ENCODE measurements around the gene ARF5.

Gene ARF5

DNA sequence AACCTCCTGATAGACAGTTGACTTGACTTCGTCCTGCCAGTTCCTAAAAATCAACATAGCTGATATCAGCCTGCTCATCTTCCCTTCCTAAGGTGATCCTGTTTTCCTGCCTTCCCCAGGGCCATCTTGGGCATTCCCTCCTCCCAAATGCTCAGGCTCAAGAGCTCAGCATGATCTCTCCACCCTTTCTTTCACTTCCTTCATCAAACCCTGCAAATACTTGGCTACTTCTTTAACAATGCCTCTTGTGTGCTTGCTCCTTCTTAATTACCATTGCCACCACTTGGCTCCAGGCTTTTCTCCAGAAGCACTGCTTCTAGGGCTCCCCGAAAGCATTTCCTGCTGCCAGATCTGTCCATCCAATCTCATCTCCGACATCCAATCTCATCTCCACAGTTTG is 12.7 kb downstream of the ARF5 start:
- no peak for TF ChIP-seq CTCF (IDR thresholded peaks at IDR 0.05; ENCODE audit: low read depth, low read length)
- no peaks in the 10 kb centered on the region; the same call in 1 of the 2 replicates for H3K9me3 ChIP-seq
- no peak overlapping the region for H3K4me3 ChIP-seq (ENCODE audit: low read depth, low read length)
- no peaks in the 10 kb centered on the region for H3K4me1 ChIP-seq
- H3K27me3 ChIP-seq: peaks cover 5% of the 10 kb centered on the region; the same call in 1 of the 2 replicates
- H3K36me3 ChIP-seq: no peaks in the 10 kb centered on the region
- DNase-seq: no peak

DNA sequence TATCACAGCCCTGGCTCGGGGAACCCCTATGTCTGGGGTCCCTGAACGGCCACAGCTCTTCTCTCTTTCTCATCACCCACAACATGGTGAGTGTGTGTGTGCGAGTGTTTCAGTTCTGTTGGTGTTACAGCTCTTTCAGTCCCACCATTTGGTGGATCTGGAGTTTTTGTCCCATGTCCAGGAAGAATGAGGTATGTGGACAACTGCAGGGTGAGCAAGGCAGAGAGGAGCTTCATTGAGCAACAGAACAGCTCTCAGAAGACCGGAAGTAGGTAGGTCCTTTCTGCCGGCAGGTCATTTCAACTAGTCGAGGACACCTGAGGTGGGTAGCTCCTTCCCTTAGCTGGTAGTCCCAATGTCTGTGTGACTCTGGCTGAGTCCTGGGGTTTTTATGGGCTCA is 20.2 kb downstream of the ARF5 start:
- no peaks in the 10 kb centered on the region for H3K9me3 ChIP-seq
- no peaks in the 10 kb centered on the region for H3K36me3 ChIP-seq
- H3K4me3 ChIP-seq (ENCODE audit: low read depth, low read length): no peak overlapping the region
- no peak for TF ChIP-seq CTCF (IDR thresholded peaks at IDR 0.05; ENCODE audit: low read depth, low read length)
- no peak for DNase-seq
- H3K27me3 ChIP-seq: no peaks in the 10 kb centered on the region
- H3K4me1 ChIP-seq: no peaks in the 10 kb centered on the region

DNA sequence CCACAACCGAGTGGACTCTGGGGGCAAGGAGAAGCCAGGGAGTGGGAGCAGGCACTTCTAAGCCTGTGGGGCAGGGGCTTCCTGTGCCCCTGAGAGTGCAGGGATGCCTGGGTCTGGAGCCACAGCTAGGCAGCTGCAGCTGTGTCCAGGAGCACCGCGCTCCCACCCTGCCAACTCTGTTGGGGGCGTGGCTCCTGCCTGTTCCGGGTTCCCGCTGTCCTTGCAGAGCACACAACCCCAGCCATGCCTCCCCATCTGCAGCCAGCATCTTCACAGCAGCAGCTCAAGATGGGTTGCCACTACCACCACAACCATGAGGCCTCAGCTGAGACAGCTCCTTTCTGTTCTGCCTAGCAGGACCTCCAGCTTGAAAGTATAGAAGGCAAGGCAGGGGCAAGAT is 21.1 kb downstream of the ARF5 start:
- no peak overlapping the region for H3K4me3 ChIP-seq (ENCODE audit: low read depth, low read length)
- no peak for DNase-seq
- no peak for TF ChIP-seq CTCF (IDR thresholded peaks at IDR 0.05; ENCODE audit: low read depth, low read length)
- H3K9me3 ChIP-seq: no peaks in the 10 kb centered on the region
- no peaks in the 10 kb centered on the region for H3K27me3 ChIP-seq
- no peaks in the 10 kb centered on the region for H3K4me1 ChIP-seq
- no peaks in the 10 kb centered on the region for H3K36me3 ChIP-seq

DNA sequence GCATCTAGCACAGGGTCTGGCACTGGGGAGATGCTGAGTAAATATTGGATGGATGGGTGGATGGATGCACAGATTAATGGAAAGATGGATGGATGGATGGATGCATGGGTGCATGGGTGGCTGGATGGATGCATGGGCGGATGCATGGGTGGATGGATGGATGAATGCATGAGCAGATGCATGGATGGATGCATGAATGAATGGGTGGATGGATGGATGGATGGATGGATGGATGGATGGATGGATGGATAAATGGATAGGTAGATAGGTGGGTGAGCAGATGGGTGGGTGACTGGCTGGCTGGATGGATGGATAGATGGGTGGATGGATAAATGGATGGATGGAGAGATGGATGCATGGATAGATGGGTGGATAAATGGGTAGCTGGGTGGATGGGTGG is 24.1 kb downstream of the ARF5 start:
- Histone ChIP-seq H3K4me1 (no peaks in the 10 kb centered on the region), H3K36me3 (no peaks in the 10 kb centered on the region), H3K9me3 (no peaks in the 10 kb centered on the region), H3K4me3 (ENCODE audit: low read depth, low read length) (no peak overlapping the region), H3K27me3 (peaks cover 26% of the 10 kb centered on the region)
- no peak for TF ChIP-seq CTCF (IDR thresholded peaks at IDR 0.05; ENCODE audit: low read depth, low read length)
- no peak for DNase-seq

DNA sequence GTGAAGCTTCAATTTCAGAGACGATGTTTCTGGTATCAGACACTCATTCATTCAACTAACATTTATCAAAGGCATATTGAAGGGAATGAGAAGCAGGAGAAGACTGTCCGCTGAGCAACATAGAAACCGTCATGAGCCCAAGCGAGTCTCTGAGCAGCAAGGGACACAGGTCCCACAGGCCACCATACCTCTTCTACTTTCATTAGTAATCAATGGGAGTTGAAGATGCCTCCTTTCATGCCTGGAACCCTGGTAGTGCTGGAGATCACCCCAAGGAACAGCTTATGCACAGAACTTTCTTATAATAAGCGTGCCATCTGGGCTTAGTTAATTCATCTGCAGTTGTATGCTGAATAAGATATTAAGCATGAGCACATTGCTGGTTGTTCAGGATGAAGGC is 28.5 kb downstream of the ARF5 start:
- Histone ChIP-seq H3K4me3 (ENCODE audit: low read depth, low read length) (no peak overlapping the region), H3K27me3 (peaks cover 62% of the 10 kb centered on the region), H3K4me1 (no peaks in the 10 kb centered on the region), H3K36me3 (no peaks in the 10 kb centered on the region), H3K9me3 (no peaks in the 10 kb centered on the region)
- DNase-seq: no peak
- no peak for TF ChIP-seq CTCF (IDR thresholded peaks at IDR 0.05; ENCODE audit: low read depth, low read length)

DNA sequence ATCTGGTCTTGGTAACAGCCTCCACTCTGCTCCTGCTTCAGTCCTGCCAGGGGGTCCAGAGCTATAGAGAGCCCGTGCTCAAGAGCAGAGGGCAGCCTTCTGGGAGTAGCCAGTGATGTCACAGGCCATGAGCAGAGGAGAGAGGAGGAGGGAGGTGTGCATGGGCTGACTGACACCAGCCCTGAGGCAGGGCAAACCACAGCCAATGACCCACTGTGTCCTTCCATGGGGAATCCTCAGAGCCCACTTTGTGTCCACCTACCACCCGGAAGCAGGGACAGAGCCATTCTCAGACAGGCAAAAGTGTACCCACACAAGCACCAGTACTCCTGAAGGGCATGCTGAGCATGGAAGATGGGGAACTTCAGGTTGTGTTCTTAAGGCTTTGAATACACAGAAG is 29.8 kb downstream of the ARF5 start, which contains the start of gene PAX4:
TSS of gene PAX4 (minus strand) at position 101 of the 400 bp plus-strand sequence. CDS start 2,214 bp downstream, outside the sequence.
- H3K27me3 ChIP-seq: peaks cover 69% of the 10 kb centered on the region

More for the DNA sequence above, 29.8 kb downstream of the ARF5 start, which contains the start of gene PAX4:
- H3K4me1 ChIP-seq: no peaks in the 10 kb centered on the region
- no peaks in the 10 kb centered on the region for H3K36me3 ChIP-seq
- no peak within 1 kb of the TSS for H3K4me3 ChIP-seq (ENCODE audit: low read depth, low read length)
- H3K9me3 ChIP-seq: no peaks in the 10 kb centered on the region
- no peak for TF ChIP-seq CTCF (IDR thresholded peaks at IDR 0.05; ENCODE audit: low read depth, low read length)
- no peak for DNase-seq
